Cardiac fibroblast (primary cell): ENCODE measurements around the gene CTSZ.

ENCODE experiments used
- DNase-seq, 2 donors: peaks; one replicate each; pipeline versions ENCODE4 v3.0.0 to v3.0.0-alpha.2; 2010; ENCODE audit warnings: low read depth in 2 of 2
- H3K4me3 ChIP-seq, 2 donors: replicated peaks in 1 of 2; 1 replicate in 1 of 2; 2 replicates in 1 of 2; pipeline ENCODE4 v1.5.1; 2011; ENCODE audit warnings: low read depth in 2 of 2, low read length in 2 of 2, mild to moderate bottlenecking in 2 of 2, moderate library complexity in 1 of 2
- CTCF ChIP-seq: IDR thresholded peaks from one replicate; pipeline ENCODE4 v1.5.1; 2011; ENCODE audit warnings: low read depth, mild to moderate bottlenecking, low read length, inconsistent platforms

Gene CTSZ

GRCh38 chr20:59002874-59003399 is 4.1 kb downstream of the CTSZ start:
- H3K4me3 ChIP-seq: no peak overlapping the region
- no peak for DNase-seq
- TF ChIP-seq CTCF: no peak

- no peak for DNase-seq
- no peak overlapping the region for H3K4me3 ChIP-seq
- TF ChIP-seq CTCF: no peak
These were observed 4.7 kb downstream of the CTSZ start for GRCh38 chr20:59002388-59002787.

- no peak for DNase-seq
These were observed 5.4 kb downstream of the CTSZ start for GRCh38 chr20:59001449-59002171.

GRCh38 chr20:59001068-59001448 is 6.0 kb downstream of the CTSZ start:
- TF ChIP-seq CTCF: no peak
- no peak overlapping the region for H3K4me3 ChIP-seq
- no peak for DNase-seq

More at GRCh38 chr20:59001449-59002171, 5.4 kb downstream of the CTSZ start:
- TF ChIP-seq CTCF: no peak
- H3K4me3 ChIP-seq: no peak overlapping the region

GRCh38 chr20:59000326-59000725 is 6.7 kb downstream of the CTSZ start:
- H3K4me3 ChIP-seq: no peak overlapping the region
- no peak for TF ChIP-seq CTCF
- DNase-seq: no peak

- no peak for TF ChIP-seq CTCF
- no peak for DNase-seq
- no peak overlapping the region for H3K4me3 ChIP-seq
These were observed 8.4 kb downstream of the CTSZ start for GRCh38 chr20:58998656-58999055.
